ENCODE measurements around the gene TOR1AIP2. TPM values are rescaled to one million over a fixed set of nuclear protein-coding genes. Genes with fewer than 3 reads are reported as not detected.
"Not testable (repeated sequence)": the region's sequence is repeated elsewhere in the genome, so short reads cannot be mapped to it uniquely, and the experiment has no call there.

The TOR1AIP2 gene
- total RNA-seq, 2 donors from 2014 or later: 70.9 to 78.3 TPM

DNA sequence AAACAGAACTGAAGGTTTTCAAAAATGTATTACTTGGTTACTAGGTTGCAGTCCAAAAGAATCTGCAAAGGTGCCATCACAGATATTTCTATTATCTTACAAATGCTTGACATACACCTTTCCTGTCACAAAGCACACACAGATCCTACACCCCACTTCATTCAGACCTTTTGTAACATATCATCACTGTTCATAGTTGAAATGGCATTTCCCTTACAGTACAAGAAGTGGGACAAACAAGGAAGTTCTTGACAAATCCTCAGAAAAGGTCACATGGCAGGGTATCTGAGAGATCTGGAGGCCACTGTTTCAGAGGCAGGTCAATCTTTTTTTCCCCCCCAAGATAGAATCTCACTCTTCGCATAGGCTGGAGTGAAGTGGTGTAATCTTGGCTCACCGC lies 21.3 kb downstream of the TOR1AIP2 start:
- TF ChIP-seq, protein P1, sequence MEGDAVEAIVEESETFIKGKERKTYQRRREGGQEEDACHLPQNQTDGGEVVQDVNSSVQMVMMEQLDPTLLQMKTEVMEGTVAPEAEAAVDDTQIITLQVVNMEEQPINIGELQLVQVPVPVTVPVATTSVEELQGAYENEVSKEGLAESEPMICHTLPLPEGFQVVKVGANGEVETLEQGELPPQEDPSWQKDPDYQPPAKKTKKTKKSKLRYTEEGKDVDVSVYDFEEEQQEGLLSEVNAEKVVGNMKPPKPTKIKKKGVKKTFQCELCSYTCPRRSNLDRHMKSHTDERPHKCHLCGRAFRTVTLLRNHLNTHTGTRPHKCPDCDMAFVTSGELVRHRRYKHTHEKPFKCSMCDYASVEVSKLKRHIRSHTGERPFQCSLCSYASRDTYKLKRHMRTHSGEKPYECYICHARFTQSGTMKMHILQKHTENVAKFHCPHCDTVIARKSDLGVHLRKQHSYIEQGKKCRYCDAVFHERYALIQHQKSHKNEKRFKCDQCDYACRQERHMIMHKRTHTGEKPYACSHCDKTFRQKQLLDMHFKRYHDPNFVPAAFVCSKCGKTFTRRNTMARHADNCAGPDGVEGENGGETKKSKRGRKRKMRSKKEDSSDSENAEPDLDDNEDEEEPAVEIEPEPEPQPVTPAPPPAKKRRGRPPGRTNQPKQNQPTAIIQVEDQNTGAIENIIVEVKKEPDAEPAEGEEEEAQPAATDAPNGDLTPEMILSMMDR (conservative IDR thresholded peaks at IDR 0.05): no peak
- H3K4me3 Mint-ChIP-seq: no peak overlapping the region
- H3K4me3 ChIP-seq (ENCODE audit: low read length): no peak overlapping the region
- peaks cover 35% of the 10 kb centered on the region for H3K36me3 ChIP-seq (ENCODE audit: control insufficient read depth, insufficient read depth, low read length)
- H3K27ac Mint-ChIP-seq: no peak overlapping the region
- no peak overlapping the region for H3K9ac ChIP-seq (ENCODE audit: extremely low read depth, low read length, poor library complexity, severe bottlenecking)
- H3K4me1 ChIP-seq (ENCODE audit: control insufficient read depth, insufficient read depth, low read length): no peaks in the 10 kb centered on the region
- H3K9me3 Mint-ChIP-seq: no peaks in the 10 kb centered on the region
- H3K27ac ChIP-seq (ENCODE audit: low read depth, low read length): no peak overlapping the region
- WGBS, 2 experiments (ENCODE audit: insufficient coverage in 1 of 2, insufficient read length in 1 of 2): 92 to 98% methylated on average over 2 of the region's 2 CpGs
- no peaks in the 10 kb centered on the region for H3K4me1 Mint-ChIP-seq
- H3K27me3 ChIP-seq (ENCODE audit: control insufficient read depth, insufficient read depth, low read length, poor library complexity, severe bottlenecking): no peaks in the 10 kb centered on the region
- no peak for DNase-seq
- peaks cover 14% of the 10 kb centered on the region for H3K36me3 Mint-ChIP-seq (ENCODE audit: low read depth)
- H3K9me3 ChIP-seq (ENCODE audit: control insufficient read depth, low read length): no peaks in the 10 kb centered on the region
- H3K27me3 Mint-ChIP-seq (ENCODE audit: insufficient read depth): no peaks in the 10 kb centered on the region

DNA sequence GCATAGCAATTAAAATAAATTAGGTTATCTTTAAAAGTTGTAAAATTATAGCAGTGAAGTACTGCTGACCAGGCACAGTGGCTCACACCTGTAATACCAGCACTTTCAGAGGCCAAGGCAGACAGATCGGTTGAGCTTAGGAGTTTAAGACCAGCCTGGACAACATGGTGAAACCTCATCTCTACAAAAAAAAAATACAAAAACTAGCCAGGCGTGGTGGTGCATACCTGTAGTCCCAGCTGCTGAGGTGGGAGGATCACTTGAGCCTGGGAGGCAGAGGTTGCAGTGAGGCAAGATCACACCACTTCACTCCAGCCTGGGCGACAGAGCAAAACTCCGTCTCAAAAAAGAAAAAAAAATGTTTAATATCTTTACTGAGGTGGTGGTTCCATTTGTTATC lies 21.8 kb downstream of the TOR1AIP2 start:
- not testable (repeated sequence) for H3K4me3 Mint-ChIP-seq; H3K9me3 Mint-ChIP-seq; H3K9me3 ChIP-seq (ENCODE audit: control insufficient read depth, low read length); H3K4me1 Mint-ChIP-seq; H3K9ac ChIP-seq (ENCODE audit: extremely low read depth, low read length, poor library complexity, severe bottlenecking); H3K4me3 ChIP-seq (ENCODE audit: low read length); DNase-seq; H3K4me1 ChIP-seq (ENCODE audit: control insufficient read depth, insufficient read depth, low read length); H3K27me3 ChIP-seq (ENCODE audit: control insufficient read depth, insufficient read depth, low read length, poor library complexity, severe bottlenecking); H3K27me3 Mint-ChIP-seq (ENCODE audit: insufficient read depth); H3K27ac Mint-ChIP-seq; H3K27ac ChIP-seq (ENCODE audit: low read depth, low read length)
- WGBS, 2 experiments (ENCODE audit: insufficient coverage in 1 of 2, insufficient read length in 1 of 2): 97 to 100% methylated on average over 1 to 4 of the region's 4 CpGs
- peaks cover 16% of the 10 kb centered on the region for H3K36me3 Mint-ChIP-seq (ENCODE audit: low read depth)
- peaks cover 34% of the 10 kb centered on the region for H3K36me3 ChIP-seq (ENCODE audit: control insufficient read depth, insufficient read depth, low read length)

DNA sequence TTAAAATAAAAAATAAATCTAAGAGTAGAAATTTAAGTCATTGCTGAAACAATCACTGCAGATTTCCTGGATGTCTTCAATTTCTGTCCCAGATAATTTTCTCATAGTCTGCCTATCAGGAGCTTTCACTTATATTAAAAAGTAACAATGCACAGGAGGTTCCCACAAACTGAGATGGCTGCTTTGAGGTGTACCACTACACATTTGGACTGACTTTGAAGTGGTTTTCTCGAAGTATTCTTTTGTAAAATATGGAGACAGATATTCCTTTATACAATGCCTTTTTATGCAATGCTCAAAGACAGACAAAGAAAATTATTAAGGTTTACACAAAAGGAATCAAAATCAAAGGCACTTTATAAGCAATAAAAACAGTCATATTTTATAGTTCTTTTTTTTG lies 24.5 kb downstream of the TOR1AIP2 start:
- Histone ChIP-seq H3K27me3 (ENCODE audit: control insufficient read depth, insufficient read depth, low read length, poor library complexity, severe bottlenecking) (no peaks in the 10 kb centered on the region), H3K36me3 (ENCODE audit: control insufficient read depth, insufficient read depth, low read length) (peaks cover 55% of the 10 kb centered on the region), H3K9ac (ENCODE audit: extremely low read depth, low read length, poor library complexity, severe bottlenecking) (no peak overlapping the region), H3K27ac (ENCODE audit: low read depth, low read length) (no peak overlapping the region), H3K4me1 (ENCODE audit: control insufficient read depth, insufficient read depth, low read length) (no peaks in the 10 kb centered on the region), H3K9me3 (ENCODE audit: control insufficient read depth, low read length) (no peaks in the 10 kb centered on the region), H3K4me3 (ENCODE audit: low read length) (no peak overlapping the region)
- Mint-ChIP-seq H3K27ac (no peak overlapping the region), H3K4me3 (no peak overlapping the region), H3K36me3 (ENCODE audit: low read depth) (peaks cover 38% of the 10 kb centered on the region), H3K4me1 (no peaks in the 10 kb centered on the region), H3K9me3 (no peaks in the 10 kb centered on the region), H3K27me3 (ENCODE audit: insufficient read depth) (no peaks in the 10 kb centered on the region)
- DNase-seq: no peak
- WGBS, 2 experiments (ENCODE audit: insufficient coverage in 1 of 2, insufficient read length in 1 of 2): 100% methylated on average over 1 of the region's 1 CpG
- TF ChIP-seq, protein P1 (conservative IDR thresholded peaks at IDR 0.05): no peak

DNA sequence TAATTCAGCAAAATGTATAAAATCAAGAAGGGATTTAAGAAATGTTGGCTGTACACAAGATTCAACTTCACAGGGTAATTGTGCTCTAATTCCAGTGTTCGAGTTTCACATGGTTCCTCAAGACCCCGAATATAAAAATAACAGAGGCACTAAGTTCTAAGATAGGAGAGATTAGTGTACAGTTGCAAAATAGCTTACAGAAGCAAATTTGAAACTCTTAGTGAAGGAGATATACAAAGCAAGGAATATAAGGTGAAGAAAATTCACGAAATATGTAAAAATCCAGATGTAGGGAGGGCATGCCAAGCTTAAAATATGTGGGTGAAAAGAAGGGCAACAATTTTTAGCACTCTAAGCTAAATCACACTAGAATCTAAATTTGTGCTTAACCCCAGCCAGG lies 29.4 kb downstream of the TOR1AIP2 start:
- DNase-seq: no peak
- H3K4me3 Mint-ChIP-seq: no peak overlapping the region
- H3K4me1 Mint-ChIP-seq: no peaks in the 10 kb centered on the region
- no peaks in the 10 kb centered on the region for H3K9me3 Mint-ChIP-seq
- Histone ChIP-seq H3K27ac (ENCODE audit: low read depth, low read length) (no peak overlapping the region), H3K27me3 (ENCODE audit: control insufficient read depth, insufficient read depth, low read length, poor library complexity, severe bottlenecking) (no peaks in the 10 kb centered on the region), H3K36me3 (ENCODE audit: control insufficient read depth, insufficient read depth, low read length) (peaks cover 82% of the 10 kb centered on the region), H3K4me1 (ENCODE audit: control insufficient read depth, insufficient read depth, low read length) (no peaks in the 10 kb centered on the region), H3K9ac (ENCODE audit: extremely low read depth, low read length, poor library complexity, severe bottlenecking) (no peak overlapping the region), H3K4me3 (ENCODE audit: low read length) (no peak overlapping the region), H3K9me3 (ENCODE audit: control insufficient read depth, low read length) (no peaks in the 10 kb centered on the region)
- TF ChIP-seq, protein P1 (conservative IDR thresholded peaks at IDR 0.05): no peak
- WGBS, 2 experiments (ENCODE audit: insufficient coverage in 1 of 2, insufficient read length in 1 of 2): 97 to 98% methylated on average over 3 of the region's 3 CpGs
- H3K27me3 Mint-ChIP-seq (ENCODE audit: insufficient read depth): no peaks in the 10 kb centered on the region
- H3K27ac Mint-ChIP-seq: no peak overlapping the region
- peaks cover 48% of the 10 kb centered on the region for H3K36me3 Mint-ChIP-seq (ENCODE audit: low read depth)
